ENCODE measurements around the gene SLC38A2.
A peak's percentile ranks its signal among the peaks of the same experiment; 100 is the strongest.
"Not testable (repeated sequence)": the region's sequence is repeated elsewhere in the genome, so short reads cannot be mapped to it uniquely, and the experiment has no call there.

Gene SLC38A2

DNA sequence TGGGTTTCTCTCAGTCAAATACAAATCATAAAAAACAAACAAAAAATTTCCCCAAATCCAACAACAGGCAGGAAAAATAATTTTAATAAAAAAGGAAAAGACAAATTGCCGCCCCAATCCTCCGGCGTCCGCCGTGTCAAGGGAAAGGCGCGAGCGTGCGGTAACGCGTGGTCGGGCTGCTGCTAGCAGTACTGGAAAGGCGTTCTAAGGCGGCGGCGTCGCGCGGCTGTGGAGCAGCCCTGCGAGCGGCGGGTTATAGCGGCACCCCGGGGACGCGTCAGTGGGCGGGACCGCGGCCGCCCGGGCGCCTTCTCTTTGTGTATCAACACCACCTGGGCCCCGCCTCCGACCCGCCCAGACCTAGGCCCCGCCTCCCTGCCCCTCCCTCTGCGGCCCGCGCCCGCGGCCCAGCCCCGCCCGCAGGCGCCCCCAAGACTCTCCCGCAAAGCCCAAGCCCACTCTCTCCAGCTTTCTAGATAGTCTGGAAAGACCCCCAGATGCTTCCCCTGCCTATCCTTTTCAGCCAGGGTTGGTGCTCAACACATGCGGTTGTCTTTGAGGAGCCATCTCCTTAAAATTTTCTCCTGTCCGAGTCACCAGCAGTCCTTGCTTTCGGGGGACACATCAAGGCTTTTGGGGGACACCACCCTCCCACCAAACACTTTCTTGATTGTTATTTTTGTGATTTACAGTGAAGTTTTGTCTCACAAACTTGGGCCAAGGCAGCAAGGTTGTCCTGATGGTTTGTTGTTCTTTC, at the start of gene SLC38A2:
Gene SLC38A2 (minus strand): TSS at position 230 of the 757 bp plus-strand sequence. CDS start 1,480 bp downstream, outside the sequence.
- DNase-seq = peak; percentile 88

DNA sequence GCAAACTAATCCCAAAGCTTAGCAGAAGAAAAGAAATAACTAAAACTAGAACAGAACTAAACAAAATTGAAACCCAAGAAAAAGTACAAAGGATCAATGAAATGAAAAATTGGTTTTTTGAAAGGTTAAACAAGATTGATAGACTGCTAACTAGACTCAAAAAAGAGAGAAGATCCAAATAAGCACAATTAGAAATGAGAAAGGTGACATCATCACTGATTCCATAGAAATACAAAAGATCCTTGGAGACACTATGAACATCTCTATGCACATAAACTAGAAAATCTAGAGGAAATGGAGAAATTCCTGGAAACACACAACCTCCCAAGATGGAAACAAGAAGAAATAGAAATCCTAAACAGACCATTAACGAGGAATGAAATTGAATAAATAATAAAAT, 47.1 kb upstream of the SLC38A2 start:
- no peak for DNase-seq

DNA sequence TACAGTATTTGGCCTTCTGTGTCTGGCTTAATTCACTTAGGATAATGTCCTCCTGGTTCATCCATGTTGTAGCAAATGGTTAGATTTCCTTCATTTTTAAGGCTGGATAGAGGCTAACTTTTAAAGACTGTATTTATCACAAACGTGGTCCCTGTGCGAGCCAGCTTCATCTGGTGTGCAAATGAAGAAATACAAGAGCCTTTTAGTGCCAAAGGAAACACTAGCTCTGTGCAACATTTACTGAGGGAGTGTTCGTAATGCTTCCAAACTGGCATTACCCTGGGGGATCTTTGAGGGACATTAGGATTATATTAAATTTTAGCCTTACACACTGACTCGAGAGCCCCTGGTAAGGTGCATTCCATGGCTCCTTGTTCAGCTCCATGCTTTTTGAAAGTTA, 43.0 kb upstream of the SLC38A2 start:
- no peak for DNase-seq

- DNase-seq = no peak
These were observed 42.2 kb upstream of the SLC38A2 start for GRCh38 chr12:46414591-46415268.

DNA sequence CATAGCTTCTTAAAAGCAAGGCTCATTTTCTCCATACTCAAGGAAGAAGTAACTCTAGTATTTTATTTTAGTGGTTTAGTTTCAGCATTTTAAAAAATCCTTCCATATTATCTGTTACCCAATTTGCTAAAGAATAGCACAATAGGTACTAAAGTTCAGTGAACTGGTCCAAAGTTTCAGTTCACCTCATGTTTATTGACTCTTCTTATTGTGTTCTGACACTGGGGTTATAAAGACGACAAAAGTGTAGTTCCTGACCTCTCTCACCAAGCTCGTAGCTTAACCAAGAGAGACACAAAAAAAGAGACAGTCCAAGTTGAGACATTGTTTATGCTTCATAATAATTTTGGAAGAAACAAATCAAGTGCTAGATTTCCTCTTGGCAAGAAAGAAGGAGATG, 40.8 kb upstream of the SLC38A2 start:
- DNase-seq = no peak

DNA sequence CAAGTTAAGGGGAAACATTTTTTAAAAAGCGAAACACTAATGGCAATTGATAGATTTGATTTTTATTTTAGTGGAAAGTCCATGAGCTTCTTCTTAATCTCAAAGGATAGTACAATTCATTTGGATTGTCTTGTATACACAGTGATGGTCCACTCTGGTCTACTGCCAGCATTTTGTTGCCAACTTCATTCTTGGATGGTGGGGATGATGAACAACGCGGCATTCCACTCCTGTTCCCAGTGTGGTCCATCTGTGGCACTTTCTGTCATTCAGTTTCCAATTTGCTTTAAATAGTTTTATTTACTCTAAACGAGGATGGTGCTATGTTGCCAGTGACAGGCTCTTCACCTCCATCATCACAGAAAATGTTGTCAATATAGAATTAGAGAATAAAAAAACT, 40.3 kb upstream of the SLC38A2 start:
- DNase-seq = no peak

GRCh38 chr12:46410495-46410894, 37.9 kb upstream of the SLC38A2 start:
- DNase-seq = no peak

GRCh38 chr12:46409974-46410373, 37.4 kb upstream of the SLC38A2 start:
- no peak for DNase-seq

DNA sequence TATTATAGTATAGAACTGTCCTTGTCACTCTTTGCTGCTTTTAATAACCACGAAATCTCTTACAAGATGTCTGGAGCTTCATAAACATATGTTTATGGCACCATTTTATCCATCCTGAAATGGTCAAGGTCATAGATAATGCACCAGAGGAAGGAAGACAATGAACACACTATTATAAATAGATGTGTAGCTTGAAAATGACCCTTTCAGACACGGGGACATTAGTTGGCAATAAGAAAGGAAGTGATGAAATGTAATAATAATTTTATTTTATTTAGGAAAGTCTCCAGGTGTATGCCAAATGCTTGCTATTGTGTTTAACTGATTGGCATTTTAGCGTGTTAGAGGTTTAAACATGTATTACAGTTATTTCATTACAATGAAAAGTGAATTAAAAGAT, 36.8 kb upstream of the SLC38A2 start:
- DNase-seq = no peak

DNA sequence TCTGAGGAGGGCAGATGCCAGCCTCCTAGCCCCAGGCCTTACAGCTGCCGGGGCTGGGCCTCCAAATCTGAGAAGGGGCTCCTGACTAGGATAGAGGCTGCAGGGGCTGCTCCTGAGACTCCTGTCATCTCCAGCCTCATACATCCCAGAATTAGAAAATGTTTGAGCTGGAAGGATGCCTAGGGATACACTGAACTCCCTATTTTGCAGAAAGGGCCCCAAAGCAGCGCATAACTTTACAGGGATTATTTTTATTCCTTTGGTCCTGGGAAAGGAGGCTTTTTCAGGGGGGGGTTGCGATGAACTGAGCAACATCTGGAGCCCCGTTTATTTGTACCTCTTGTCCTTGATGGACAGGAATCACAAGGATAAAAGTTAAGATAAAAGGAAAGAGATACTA, 35.9 kb upstream of the SLC38A2 start:
- no peak for DNase-seq

- DNase-seq = no peak
These were observed 34.8 kb upstream of the SLC38A2 start for GRCh38 chr12:46407361-46407760.

GRCh38 chr12:46406352-46407027, 33.9 kb upstream of the SLC38A2 start:
- DNase-seq = no peak

DNA sequence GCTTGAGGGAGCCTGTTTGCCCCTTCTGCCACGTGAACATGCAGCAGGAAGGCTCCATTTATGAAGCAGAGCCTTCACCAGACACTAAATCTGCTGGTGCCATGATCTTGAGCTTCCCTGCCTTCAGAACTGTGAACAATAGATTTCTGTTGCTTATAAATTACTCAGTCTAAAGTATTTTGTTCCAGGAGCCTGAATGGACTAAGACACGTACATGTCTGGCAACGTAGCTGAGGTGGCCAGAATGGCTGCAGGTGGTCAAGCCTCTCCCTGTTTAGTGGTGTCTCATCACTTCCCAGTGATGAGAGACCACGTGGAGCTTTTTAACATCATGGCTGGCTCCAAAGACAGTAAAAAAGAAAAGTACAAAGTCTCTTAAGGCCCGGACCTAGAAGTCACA, 32.2 kb upstream of the SLC38A2 start:
- no peak for DNase-seq

GRCh38 chr12:46404225-46404631, 31.7 kb upstream of the SLC38A2 start:
- no peak for DNase-seq

GRCh38 chr12:46403719-46404070, 31.1 kb upstream of the SLC38A2 start:
- no peak for DNase-seq

GRCh38 chr12:46402941-46403718, 30.6 kb upstream of the SLC38A2 start:
- no peak for DNase-seq

- DNase-seq = no peak
These were observed 29.9 kb upstream of the SLC38A2 start for GRCh38 chr12:46402451-46402850.

GRCh38 chr12:46401662-46402061, 29.1 kb upstream of the SLC38A2 start:
- DNase-seq = no peak

GRCh38 chr12:46400406-46400805, 27.8 kb upstream of the SLC38A2 start:
- no peak for DNase-seq

DNA sequence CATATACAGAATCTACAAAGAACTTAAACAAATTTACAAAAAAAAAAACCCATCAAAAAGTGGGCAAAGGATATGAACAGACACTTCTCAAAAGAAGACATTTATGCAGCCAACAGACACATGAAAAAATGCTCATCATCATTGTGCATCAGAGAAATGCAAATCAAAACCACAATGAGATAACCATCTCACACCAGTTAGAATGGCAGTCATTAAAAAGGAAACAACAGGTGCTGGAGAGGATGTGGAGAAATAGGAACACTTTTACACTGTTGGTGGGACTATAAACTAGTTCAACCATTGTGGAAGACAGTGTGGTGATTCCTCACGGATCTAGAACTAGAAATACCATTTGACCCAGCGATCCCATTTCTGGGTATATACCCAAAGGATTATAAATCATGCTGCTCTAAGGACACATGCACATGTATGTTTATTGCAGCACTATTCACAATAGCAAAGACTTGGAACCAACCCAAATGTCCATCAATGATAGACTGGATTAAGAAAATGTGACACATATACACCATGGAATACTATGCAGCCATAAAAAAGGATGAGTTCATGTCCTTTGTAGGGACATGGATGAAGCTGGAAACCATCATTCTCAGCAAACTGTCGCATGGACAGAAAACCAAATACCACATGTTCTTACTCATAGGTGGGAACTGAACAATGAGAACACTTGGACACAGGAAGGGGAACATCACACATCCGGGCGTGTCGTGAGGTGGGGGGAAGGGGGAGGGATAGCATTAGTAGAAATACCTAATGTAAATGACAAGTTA, 27.1 kb upstream of the SLC38A2 start:
- not testable (repeated sequence) for DNase-seq

GRCh38 chr12:46396826-46397225, 24.3 kb upstream of the SLC38A2 start:
- no peak for DNase-seq

- DNase-seq = no peak
These were observed 22.8 kb upstream of the SLC38A2 start for GRCh38 chr12:46395388-46395787.

Data from NCI-H1105 treated with DMSO at 0.1 percent for 48 hours (cell line).